22Rv1 (cell line): ENCODE measurements around the gene GPN2.

ENCODE experiments used
- CTCF ChIP-seq: fragments of 450-650 bp; IDR thresholded peaks from 2 replicates; pipeline ENCODE4 v1.5.1; 2017; ENCODE audit warnings: mild to moderate bottlenecking
- ZFX ChIP-seq: fragments of 450-650 bp; IDR thresholded peaks from 2 replicates; pipeline ENCODE4 v1.6.1; 2017; ENCODE audit warnings: antibody characterized with exemption, borderline replicate concordance

GRCh38 chr1:26864610-26865480, 25.2 kb downstream of the GPN2 start:
- no peak for TF ChIP-seq CTCF
- no peak for TF ChIP-seq ZFX
